HG03139 (cell line): ENCODE measurements around the gene PPM1H.
"Not testable (repeated sequence)": the region's sequence is repeated elsewhere in the genome, so short reads cannot be mapped to it uniquely, and the experiment has no call there.

ENCODE experiments used
- ATAC-seq: cut with Tn5 transposase; IDR thresholded peaks from one replicate; pipeline ENCODE4 v1.9.1; 2021; ENCODE audit not compliant: unreplicated experiment

Gene PPM1H

DNA sequence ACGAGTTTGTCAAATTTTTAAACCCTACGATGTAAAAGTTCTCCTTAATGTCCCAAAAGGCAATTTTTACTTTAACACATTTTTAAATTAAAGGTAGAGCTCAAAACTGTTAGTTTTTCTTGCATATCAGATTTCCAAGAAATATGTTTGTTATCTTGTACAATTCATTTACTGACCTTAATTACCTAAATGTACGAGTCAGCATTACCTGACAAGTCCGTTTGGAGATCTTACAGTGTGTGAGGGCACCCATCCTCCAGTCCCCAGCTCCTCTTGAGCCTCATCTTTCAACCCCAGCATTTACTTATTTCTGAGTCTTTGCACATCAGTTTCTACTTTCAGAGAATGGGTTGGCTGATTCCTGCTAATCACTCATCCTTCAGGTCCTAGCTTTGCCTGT, 23.7 kb downstream of the PPM1H start:
- ATAC-seq = no peak

- ATAC-seq = no peak
Measured at GRCh38 chr12:62910549-62911169, 24.3 kb downstream of the PPM1H start.

- ATAC-seq = no peak
Measured at GRCh38 chr12:62909340-62909739, 25.6 kb downstream of the PPM1H start.

DNA sequence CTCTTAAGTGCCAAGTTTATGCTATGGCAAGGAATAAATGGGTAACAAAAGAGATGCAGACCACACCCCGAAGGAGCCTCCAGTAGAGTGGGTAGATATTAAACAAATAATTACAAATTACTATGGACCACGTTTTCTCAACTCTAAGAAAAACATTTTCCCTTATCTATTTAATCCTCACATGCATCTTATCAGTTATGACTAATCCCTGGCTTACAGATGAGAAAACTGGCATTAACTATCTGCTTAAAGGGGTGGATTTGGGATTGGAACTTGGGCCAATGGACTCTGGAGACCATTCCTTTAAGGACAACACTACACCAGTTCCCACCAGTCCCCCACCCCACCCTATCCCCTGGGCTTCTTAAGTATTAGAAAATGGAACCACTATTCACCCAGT, 26.3 kb downstream of the PPM1H start:
- no peak for ATAC-seq

GRCh38 chr12:62907561-62907960, 27.4 kb downstream of the PPM1H start:
- no peak for ATAC-seq

GRCh38 chr12:62907078-62907477, 27.9 kb downstream of the PPM1H start:
- no peak for ATAC-seq

DNA sequence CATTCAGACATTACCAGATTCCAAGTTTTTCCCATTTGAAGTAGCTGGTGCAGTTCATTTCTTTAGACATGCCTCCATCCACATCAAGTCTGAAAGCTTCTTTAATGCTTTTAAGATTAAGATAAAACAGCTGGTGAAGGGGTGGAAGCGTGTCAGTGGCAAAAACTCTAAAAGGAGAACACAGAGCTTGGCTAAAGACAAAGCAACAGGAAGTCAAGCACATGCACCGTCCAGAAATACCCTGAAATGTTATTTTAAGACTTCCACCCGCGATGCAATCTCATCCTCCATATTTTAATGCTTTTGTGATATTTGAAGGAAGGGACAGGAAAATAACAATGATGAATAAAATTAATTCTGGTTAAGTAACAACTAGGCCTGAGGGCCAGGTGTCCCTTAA, 31.8 kb downstream of the PPM1H start:
- no peak for ATAC-seq

DNA sequence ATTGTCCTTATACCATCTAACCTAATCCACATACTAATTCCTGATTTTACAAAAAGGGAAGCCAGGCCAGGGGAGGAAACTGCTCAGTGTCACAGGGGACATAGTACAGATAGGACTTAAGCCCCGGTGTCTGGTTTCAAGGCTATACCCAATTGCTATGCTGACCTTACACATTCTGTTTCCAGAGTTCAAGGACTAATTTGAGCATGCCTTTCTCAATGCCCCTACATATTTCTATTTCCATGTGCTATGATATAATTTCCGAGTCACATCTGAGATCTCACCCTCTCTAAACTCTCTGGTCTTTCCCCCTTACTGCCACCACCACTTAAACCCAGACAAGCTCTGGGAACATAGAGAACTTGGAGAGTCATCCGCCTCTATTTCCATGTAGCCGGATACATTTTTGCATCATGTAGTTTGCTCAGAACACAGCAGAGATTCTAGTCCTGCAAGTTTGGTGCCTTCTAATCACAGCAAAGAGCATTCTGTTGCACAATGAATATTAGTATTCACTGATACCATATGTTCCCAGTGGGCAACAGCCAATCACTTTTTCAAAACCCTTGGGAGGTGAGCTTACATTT, 34.2 kb downstream of the PPM1H start:
- ATAC-seq = no peak

DNA sequence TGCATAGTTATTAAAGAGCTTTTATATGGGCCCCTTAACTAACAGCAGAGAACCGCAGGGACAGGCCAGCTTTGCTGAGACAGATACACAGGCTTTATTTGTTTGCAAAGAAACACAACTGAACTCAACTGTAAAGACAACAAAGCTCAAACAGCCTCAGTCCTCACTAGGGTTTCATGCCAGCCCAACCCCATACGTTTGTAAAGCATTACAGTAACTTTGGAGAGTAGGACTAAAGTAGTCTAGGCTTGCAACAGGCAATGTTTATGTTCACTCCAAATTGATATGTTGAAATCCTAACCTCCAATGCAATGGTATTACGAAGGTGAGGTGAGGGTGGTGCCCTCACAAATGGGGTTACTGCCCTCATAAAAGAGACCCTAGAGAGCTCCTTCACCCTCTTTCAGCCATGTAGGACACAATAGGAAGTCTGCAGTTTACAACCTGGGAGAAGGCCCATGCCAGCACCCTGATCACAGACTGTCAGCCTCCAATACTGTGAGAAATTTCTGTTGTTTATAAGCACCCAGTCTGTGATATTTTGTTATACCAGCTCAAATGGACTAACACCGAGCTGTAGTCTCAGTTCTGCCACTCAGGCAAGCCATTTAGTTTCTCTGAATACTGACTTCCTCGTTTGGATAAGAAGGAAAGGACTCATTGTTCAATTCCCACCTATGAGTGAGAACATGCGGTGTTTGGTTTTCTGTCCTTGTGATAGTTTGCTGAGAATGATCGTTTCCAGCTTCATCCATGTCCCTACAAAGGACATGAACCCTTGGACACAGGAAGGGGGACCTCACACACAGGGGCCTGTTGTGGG, 35.2 kb downstream of the PPM1H start:
- no peak for ATAC-seq

DNA sequence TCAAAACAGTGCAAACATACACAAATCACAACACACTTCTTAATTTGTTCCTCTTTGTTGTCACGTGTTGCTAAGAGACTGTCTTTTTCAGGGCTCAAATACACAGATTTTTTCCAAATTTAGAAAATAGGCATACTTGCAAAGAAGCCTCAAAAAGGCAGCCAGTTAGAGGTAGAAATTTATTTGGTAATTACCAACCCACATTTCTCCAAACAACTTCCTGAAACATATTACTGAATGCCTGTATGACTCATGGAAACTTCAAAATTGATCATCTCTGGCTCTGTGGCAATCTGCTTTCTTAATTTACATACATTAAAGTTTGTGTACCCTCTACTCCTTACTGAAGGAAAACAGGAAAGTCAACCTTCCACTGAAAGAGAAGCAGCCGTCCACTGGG, 36.4 kb downstream of the PPM1H start:
- ATAC-seq = no peak

GRCh38 chr12:62895351-62895877, 39.5 kb downstream of the PPM1H start:
- no peak for ATAC-seq

DNA sequence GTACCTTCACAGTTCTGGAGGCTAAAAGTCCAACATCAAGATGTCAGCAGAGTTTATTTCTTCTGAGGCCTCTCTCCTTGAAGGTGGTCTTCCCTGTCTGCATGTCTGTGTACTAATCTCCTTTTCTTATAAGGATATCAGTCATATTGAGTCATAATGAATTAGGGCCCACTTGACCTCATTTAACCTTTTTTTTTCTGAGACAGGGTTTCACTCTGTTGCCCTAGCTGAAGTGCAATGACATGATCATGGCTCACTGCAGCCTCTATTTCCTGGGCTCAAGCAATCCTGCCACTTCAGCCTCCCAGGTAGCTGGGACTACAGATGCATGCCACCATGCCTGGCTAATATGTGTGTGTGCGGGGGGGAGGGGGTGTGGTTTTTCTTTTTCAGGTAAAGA, 41.7 kb downstream of the PPM1H start:
- ATAC-seq = no peak

DNA sequence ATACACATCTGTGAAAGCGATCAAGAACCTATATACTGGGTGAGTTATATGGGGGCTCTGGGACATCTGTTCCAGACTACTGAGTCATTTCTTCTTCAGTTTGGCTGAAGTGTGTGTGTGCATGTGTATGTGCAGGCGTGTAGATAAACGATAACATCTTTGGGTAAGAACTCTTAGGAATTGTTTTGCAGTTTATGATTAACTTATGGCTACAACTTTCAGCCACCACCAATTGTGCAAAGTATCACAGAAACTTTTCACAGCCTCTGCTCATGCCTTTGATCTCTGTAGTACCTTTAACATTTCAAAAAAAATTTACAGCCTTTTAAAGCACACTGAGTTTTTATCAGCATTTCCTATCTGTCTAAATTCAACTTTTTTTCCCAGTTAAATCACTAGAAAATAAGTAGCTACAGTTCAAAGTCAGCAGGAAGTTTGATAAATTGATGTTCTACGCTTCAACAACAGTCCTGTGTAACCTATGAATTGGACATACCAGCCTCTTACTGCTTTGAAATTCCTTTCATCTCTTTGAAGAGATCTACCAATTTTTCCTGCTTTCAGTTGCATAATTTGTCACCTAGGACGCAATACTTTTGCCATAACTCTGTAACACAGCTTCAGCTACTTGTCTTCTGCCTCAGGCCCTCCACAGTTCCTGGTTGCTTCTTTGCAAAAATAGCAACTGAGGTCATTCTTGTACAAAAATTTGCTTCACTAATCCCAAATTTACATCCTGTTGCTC, 43.0 kb downstream of the PPM1H start:
- ATAC-seq = no peak

DNA sequence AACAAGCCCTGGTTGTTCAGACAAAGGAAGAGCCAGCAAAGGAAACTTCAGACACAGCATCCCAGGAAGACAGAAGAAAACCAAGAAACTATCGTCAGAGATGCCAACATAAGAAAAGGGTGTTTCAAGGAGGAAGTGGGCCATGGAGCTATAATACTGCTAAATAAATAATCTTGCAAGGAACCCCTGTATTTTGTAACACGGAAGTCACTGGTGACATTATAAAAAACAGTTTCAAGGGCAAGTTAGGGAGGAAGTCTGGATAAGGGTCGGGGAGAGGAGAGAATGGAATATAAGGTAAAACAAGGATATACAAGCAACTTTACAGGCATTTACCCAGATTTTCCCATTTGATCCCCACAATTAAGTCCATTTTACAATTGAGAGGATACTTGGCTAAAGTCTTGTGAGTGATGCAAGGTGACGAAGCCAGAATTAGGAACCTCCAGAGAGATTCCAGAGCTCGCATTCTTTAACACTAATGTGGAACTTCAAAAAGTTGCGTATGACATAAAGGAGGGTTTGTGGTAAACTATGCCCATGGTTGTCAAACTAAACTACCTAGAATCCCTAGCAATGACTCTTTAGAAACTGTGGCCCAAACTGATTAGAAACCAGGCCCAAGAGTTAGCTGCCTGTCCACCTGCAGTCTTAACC, 46.4 kb downstream of the PPM1H start:
- ATAC-seq = no peak

DNA sequence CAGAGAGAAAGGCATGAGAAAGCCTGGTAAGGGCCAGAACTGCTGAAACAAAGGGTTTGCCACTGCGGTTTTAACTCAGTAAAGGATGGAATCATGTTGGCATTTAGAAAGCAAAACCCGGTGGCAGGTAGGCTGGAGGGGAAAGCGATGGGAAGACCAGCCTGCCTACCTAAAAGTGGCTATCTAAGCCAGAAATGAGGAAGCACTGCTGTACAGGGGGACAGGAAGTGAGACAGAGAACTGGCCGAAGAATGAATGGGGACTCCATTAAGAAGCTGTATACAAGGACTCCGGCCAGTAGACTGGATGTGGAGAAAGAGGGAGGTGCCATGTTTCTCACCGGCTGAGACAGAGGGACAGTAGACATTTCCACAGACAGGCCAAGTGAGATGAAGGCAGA, 48.2 kb downstream of the PPM1H start:
- ATAC-seq = no peak

- ATAC-seq = no peak
Measured at GRCh38 chr12:62885242-62885641, 49.7 kb downstream of the PPM1H start.

DNA sequence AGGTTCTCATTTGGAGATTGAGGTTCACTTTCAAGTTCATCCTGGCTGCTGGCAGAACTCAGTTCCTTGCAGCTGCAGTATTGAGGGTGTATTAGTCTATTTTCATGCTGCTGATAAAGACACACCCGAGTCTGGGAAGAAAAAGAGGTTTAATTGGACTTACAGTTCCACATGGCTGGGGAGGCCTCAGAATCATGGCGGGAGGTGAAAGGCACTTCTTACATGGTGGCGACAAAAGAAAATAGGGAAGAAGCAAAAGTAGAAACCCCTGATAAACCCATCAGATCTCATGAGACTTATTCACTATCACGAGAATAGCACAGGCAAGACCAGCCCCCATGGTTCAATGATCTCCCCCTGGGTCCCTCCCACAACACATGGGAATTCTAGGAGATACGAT, 50.1 kb downstream of the PPM1H start:
- not testable (repeated sequence) for ATAC-seq

DNA sequence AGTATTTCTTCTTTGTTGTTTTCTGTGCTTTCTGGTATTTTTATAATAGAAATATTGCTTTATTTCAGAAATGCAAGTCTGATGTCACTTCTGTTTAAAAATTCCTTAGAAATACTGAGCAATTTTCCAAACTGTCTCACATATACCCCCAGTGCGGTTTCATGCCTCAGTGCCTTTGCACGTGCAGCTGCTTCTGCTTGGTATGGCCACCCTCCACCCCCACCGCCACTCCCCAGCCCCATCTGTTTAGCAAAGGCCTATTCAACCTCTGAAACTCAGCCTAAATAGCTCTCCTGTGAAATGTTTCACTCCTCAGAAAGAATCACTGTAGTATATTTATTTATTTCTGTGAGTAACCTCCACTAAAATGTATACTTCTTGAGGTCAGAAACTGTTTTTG, 52.3 kb downstream of the PPM1H start:
- no peak for ATAC-seq

GRCh38 chr12:62882140-62882539, 52.8 kb downstream of the PPM1H start:
- ATAC-seq = no peak

DNA sequence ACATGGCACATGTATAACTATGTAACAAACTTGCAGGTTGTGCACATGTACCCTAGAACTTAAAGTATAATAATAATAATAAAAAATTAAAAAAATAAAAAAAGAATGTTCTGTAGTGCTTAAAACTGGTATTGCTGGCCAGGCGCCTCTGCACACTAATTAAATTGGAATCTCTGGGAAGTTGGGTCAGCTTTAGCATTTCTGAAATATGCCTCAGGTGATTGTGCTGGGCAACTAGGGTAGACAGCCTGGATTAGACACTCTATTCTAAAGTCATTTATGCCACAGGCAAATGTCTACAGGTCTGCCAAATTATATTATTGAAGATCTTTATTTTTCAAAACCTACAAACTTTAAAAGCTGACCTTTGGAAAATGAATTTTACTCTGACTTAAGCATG, 55.3 kb downstream of the PPM1H start:
- ATAC-seq = no peak

DNA sequence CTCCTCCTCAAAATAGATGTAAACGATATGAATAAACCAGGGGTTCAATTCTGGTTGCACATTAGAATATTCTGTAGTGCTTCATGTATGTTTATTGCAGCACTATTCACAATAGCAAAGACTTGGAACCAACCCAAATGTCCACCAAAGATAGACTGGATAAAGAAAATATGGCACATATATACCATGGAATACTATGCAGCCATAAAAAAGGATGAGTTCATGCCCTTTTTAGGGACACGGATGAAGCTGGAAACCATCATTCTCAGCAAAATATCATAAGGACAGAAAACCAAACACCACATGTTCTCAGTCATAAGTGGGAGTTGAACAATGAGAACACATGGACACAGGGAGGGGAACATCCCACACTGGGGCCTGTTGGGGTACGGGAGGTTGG, 55.7 kb downstream of the PPM1H start:
- ATAC-seq = not testable (repeated sequence)
